Fibroblast of skin of scalp (primary cell): Measurements from ENCODE around the gene FKBP6. TPM values are rescaled to one million over a fixed set of nuclear protein-coding genes. Genes with fewer than 3 reads are reported as not detected.
"Not testable (repeated sequence)": the region's sequence is repeated elsewhere in the genome, so short reads cannot be mapped to it uniquely, and the experiment has no call there.

ENCODE experiments used
- DNase-seq: peaks from one replicate; pipeline ENCODE4 v3.0.0-alpha.2; 2013
- polyA plus RNA-seq, 2 experiments: library from polyadenylated mRNA; unstranded; fragments of 120-200 nt; gene quantifications; one replicate each; pipeline ENCODE4 v1.2.1, GENCODE V29; 2013; ENCODE audit not compliant: insufficient read length in 2 of 2

FKBP6 gene, protein sequence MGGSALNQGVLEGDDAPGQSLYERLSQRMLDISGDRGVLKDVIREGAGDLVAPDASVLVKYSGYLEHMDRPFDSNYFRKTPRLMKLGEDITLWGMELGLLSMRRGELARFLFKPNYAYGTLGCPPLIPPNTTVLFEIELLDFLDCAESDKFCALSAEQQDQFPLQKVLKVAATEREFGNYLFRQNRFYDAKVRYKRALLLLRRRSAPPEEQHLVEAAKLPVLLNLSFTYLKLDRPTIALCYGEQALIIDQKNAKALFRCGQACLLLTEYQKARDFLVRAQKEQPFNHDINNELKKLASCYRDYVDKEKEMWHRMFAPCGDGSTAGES
- polyA plus RNA-seq (2013, experiment 1 of 2; ENCODE audit: insufficient read length): not detected
- not detected for polyA plus RNA-seq (2013, experiment 2 of 2; ENCODE audit: insufficient read length)

DNA sequence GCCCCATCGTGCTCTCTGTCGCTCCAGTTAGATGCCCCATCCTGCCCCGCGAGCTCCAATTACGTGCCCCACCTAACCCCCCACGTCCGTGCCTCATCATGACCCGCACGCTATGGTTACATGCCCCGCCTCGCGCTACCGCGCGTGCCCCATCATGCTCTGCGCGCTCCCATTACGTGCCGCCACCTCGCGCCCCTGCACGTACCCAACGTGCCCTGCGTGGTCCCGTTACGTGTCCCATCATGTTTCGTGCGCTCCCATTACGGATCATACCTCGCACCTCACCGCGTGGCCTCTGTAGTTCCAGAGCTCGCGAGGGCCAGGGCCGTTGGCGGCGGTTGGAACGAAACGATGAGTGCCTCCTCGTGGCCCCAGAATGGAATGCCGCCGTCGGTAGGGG lies at the start of gene FKBP6, which contains the start of gene TRIM50:
Gene FKBP6 (plus strand): TSS at position 240 of the 400 bp plus-strand sequence. CDS start 268 bp downstream, outside the sequence.
Gene TRIM50 (minus strand): TSS at position 161 of the 400 bp plus-strand sequence. CDS start 3,295 bp downstream, outside the sequence.
- DNase-seq: not testable (repeated sequence)

DNA sequence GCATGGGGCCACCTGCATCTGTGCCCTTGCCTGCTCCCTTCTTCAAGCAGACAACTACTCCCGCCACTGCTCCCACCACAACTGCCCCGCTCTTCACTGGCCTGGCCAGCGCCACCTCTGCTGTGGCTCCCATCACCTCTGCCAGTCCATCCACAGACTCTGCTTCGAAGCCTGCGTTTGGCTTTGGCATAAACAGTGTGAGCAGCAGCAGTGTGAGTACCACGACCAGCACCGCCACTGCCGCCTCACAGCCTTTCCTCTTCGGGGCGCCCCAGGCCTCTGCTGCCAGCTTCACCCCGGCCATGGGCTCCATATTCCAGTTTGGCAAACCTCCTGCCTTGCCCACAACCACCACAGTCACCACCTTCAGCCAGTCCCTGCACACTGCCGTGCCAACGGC lies 30.7 kb upstream of the FKBP6 start:
- not testable (repeated sequence) for DNase-seq

DNA sequence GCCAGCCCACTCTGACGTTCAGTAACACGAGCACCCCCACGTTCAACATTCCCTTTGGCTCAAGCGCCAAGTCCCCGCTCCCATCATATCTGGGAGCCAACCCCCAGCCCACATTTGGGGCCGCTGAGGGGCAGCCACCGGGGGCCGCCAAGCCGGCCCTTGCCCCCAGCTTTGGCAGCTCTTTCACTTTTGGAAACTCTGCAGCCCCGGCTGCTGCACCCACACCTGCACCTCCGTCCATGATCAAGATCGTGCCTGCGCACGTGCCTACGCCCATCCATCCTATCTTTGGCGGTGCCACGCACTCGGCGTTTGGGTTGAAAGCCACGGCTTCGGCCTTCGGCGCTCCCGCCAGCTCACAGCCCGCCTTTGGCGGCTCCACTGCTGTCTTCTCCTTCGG lies 30.3 kb upstream of the FKBP6 start:
- DNase-seq: not testable (repeated sequence)

DNA sequence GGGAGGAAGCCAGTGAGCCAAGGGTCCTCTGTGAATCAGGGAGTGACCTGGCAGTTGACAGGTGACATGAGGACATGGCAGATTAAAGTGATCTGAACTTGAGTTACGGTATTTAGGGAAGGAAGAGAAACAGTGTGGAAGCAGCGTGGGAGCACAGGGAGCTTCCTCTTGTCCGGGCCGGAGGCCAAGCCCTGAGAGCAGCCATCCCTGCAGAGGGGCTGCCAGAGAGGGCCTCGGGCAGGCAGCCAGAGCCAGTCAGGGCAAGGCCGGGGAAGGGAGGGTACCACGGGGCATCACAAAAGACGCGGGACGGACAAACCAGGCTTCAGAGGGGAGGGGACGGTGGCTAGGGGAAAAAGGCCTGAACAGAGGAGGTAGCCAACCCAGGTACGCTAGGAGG lies 28.1 kb upstream of the FKBP6 start:
- DNase-seq: not testable (repeated sequence)

DNA sequence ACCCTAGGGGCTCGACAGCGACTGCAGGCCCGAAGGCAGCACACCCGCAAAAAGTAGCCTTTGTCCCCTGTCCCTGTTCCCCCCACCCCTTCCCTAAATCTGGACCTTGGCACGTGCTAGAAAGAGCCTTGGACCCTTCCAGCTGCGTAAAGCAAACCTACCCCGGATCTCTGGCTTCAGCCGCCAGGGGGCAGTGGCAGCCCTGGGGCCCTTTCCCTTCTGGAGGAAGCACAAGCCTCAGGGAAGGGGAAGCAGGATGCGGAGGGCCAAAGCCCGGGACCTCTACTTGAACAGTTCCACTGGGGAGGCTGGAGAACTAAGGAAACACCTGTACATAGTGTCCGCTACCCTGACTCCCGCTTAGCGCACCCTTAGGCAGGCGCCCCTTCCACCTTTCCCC lies 26.9 kb upstream of the FKBP6 start:
- not testable (repeated sequence) for DNase-seq

DNA sequence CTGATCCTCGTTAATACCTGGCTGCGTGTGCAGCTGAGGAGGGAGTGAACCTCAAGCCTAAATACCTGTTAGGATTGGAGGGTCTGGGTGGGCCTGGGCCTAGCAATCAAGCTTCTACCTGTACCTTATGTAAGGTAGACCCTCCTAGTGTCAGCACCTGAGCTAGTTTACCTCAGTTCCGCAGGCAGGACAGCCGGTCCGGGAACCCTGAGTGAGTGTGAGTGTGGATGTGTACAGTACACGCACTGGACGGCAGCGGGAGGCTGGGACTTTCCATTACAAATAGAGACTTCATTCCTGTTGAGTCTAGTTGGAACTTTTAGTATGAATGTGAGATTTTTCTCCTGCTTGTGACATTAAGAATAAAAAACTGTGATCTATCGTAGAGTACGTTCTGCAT lies 25.1 kb upstream of the FKBP6 start:
- not testable (repeated sequence) for DNase-seq

DNA sequence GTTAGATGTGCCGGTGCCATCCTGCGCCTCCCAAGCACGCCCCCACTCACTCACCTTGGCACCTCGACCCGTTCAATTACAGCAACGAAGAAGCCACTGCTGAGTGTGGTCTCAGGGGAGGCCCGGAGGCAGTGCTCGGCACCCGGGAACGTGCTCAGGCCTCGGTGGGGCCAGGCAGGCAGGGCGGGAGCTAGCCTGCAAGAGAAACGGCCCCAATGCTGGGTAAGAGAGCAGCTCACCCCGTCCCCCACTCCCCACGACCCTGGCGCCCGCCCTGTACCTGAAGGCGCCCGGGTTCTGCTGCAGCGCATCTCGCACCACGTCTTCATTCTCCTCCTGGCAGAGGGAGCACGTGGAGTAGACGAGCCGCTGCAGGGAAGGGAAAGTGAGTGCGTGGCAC lies 24.4 kb upstream of the FKBP6 start:
- DNase-seq: no peak

DNA sequence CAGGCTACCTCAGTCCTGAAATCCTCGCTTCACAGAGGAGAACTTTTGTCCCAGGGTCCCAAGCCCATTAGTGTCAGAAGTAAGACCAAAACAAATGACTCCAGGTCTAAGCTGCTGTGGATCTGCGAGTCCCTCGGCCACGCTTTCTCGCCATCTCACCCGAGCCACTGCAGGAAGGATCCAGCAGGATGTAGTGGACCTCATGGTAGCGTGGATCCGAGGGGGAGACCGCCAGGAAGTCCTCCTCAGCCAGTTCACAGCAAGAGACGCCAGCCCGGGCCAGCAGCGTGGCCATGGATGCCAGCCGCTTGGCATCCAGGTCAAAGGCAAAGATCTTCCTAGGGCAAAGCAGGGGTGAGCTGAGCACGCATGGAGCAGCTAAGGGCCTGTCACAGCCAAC lies 23.9 kb upstream of the FKBP6 start:
- DNase-seq: no peak

DNA sequence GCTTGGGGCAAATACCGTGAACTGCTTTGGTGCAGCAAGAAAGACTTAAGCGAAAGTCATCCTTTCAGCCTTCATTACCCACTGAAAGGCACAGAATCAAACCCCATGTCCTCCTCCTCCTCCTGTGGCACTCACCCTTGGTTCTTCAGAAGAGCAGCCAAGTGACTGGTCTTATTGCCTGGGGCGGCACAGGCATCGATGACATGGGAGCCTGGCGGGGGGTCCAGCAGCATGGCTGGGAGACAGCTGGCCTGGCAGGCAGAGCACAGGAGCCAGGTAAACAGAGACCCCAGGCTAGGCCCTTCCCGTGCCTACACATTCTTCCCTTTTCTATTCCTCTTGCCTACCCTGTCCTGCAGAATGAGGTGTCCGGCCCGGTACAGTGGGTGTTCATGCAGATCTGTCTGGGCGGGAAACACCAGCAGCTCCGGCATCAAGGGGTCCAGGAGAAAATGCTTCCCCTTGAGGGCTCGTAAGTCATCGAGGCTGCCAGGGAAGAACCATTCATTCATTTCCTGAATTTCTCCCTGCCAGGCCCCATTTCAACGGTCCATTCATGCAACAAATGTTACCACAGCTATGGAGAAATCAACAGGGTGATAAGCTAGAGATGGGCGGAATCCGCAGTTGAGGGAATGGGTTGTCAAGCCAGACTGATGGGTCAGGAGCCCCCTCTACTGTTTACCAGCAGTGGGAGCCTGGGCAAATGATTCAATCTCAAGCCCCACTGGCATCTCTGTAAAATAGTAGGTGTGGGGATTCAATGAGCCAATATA lies 23.2 kb upstream of the FKBP6 start:
- DNase-seq: not testable (repeated sequence)

DNA sequence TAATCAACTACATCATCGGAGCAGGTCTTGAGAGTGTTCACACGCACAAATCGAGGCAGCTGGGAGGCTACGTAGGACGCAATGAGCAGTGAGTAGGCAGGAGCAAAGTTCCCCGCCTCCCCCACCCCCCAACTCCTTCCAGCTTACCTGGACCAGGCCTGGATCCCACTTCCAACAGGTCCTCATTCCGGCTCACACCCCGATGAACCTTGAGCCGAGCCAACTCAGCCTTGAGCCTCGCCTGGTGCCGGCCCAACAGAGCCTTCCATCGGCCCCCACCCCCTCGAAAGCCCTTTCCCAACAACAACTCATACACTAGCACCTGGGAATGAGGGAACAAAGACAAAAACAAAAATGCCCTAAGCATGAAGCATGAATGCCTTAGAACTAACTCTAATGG lies 20.5 kb upstream of the FKBP6 start:
- no peak for DNase-seq

DNA sequence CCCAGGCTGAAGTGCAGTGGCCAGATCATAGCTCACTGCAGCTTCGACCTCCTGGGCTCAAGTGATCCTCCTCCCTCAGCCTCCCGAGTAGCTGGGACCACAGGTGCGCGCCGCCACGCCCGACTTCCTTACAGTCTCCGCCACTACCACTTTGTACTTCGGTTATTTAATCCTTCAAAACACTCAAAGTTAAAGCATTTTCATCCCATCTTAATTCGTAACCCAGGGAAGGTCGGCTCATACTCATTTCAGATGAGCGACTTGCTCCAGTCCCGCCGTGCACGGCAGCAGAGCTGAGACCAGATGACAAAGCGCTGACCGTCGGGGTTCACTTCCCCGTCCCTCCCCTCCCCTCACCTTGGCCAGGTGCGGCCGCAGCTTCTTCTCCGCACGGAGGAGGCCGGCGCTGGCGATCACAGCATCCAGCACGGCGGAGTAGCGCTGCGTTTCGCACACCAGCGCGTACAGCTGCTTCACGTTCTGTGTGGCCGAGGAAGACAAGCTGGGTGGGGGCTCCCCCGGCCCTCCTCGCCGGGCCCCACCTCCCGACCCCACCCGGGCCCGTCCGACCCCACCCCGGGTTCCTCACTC lies 19.8 kb upstream of the FKBP6 start:
- no peak for DNase-seq

DNA sequence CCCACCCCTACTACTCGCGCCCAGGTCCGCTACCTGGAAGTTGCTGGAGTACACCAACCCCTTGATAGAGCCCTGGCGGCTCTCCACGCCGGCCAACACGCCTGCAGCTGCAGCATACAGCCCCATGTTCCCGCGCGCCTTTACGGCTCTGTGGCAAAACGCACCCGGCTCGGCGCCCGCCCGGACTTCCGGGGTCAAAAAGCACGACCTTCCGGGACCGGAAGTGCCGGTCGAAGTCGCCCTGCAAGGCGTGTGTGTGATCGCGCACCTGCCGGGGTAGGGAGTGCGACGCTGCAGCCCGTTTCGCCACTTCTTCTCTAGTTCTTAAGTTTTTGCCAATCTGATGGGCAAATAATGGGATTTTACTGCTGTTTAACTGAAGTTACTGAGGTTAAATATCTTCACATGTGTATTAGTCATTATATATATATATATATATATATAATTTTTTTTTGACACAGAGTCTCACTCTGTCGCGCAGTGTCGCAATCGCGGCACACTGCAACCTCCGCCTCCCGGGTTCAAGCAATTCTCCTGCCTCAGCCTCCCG lies 19.2 kb upstream of the FKBP6 start, which contains the start of gene NSUN5:
Gene NSUN5 (minus strand): TSS at position 162 of the 550 bp plus-strand sequence. CDS start 36 bp downstream, at position 126.
- peak; percentile 65 for DNase-seq

DNA sequence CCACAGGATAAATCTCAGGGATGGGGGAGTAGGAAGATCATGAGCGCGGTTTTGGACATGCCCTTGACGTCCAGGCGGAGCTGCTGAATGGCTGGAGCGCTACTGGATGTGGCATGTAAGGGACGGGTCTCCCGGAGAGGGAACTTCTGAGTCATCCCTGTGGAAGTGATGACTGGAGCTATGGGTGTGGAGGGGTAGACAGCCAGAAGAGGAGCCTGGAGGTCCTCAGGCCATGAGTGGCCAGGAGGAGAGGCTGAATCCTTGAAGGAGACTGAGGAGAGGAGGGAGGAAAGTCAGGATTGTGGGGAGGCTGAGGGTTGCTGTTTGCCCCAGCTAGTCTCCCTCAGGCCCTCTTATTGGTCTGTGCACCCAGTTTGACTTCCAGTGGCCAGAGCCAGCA lies 16.5 kb upstream of the FKBP6 start:
- peak; percentile 12 for DNase-seq

DNA sequence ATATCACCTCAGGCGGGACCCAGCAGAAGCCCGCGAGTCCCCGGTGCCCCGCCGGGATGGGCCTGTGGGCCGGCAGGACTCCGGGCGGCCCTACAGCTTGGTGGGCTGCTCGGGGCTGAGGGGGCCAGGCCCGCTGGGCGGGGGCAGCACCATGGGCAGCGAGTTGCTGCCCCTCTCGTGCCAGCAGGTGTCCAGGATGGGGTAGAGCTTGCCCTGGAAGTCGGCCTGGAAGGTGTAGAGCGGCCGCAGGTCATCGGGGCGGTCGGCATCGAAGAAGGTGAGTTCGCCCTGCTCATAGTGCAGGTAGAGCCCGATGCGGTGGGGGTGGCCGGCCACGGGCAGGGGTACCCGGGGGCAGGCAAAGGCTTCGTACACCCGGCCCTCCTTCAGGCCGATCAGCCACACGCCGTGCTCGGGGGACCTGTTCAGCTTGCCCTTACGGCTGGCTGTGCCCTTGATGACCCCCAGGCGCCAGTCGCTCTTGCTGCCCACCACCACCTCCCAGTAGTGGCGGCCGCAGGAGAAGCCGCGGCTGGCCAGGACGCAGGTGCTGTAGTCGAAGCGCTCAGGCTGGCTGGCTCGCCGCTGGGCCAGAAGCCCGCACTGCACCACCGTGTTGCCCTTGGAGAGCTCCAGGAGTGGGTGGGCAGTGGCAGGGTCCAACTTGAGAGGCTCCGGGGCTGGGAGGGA lies 15.0 kb upstream of the FKBP6 start:
- no peak for DNase-seq

DNA sequence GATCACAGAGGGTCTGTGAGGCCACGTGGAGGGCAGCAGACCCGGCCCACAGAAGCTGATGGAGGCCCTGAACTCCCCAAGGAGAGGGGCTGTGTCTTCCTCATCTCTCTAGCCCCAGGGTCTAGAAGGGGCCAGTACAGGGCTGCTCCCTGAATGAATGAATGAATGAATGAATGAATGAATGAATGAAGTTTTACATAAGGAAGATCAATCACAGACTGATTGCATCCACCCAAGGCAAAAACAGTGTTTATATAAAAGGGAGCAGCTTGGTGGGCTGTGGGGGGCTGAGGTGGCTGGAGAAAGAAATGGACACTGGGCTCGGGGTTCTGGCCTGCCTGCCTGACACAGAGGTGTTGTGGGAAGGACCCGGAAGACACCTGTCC lies 14.4 kb upstream of the FKBP6 start:
- DNase-seq: no peak

DNA sequence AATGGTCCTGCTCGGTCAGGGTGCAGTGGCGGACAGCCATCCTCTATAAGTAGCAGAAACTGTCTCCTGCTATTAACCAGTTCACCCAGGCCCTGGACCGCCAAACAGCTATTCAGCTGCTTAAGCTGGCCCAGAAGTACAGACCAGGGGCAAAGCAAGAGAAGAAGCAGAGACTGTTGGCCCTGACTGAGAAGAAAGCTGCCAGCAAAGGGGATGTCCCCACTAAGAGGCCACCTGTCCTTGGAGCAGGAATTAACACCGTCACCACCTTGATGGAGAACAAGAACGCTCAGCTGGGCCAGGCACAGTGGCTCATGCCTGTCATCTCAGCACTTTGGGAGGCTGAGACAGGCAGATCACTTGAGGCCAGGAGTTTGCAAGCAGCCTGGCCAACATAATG lies 13.7 kb upstream of the FKBP6 start:
- no peak for DNase-seq

DNA sequence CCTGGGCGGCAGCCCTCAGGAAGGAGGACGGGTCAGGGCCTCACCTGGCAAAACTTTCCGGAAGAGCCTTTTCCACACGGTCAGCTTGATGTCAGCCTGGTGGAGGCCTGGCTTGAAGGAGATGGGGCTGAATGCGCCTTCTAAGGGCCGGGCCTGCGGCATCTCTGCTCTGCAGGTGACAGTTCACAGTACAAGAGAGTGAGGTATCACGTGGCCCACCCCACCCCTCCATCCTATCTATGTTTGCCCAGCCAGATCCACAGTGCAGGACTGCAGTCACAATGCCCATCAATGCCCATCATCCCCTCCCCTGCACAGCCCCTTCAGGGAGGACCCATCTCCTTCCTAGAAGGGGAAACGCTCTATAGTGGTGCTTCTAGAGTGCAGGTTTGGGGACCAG lies 11.4 kb upstream of the FKBP6 start:
- DNase-seq: no peak

DNA sequence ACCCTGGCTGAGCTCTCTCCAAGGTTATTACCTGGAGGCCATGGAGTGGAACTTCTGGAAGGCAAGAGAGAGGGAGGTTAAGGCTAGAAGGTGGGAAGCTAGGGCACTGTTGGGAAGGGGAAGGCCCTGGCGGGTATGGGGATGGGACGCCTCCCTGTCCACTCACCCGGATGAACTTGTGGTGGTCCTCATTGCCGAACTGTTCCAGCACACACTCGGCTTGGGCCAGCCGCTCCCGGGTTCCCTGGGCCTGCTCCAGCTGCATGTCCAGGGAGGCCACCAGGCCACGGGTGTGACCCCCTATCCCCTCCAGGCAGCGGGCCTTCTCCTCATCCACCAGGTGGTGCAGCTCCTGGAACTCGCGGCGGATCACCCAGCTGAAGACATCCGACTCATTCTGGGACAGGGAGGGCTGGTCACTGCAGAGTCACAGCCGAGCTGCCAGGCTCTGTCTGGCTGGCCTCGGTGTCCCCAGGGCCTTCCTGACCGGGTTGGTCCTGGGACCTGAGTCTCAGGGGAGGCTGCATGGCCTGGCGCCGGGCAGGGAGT lies 9.2 kb upstream of the FKBP6 start:
- not testable (repeated sequence) for DNase-seq

DNA sequence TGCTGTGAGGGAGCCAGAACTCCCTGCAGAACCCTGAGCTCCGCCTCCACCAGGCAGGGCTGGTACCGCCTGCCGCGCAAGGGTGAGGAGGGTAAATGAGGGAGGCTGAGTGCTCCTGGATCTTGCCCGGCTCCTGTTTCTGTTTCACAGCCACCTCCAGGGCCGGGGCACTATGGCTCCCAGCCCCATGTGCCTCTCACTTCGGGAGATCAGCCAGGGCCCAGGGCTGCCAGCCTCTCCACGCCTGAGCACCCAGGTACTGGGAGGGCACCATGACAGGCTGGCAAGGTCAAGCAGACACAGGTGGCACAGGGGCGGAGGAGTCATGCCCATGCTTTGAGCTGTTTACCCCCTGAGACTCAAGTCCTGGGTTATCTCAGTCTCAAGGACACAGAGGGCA lies 8.4 kb upstream of the FKBP6 start:
- not testable (repeated sequence) for DNase-seq

DNA sequence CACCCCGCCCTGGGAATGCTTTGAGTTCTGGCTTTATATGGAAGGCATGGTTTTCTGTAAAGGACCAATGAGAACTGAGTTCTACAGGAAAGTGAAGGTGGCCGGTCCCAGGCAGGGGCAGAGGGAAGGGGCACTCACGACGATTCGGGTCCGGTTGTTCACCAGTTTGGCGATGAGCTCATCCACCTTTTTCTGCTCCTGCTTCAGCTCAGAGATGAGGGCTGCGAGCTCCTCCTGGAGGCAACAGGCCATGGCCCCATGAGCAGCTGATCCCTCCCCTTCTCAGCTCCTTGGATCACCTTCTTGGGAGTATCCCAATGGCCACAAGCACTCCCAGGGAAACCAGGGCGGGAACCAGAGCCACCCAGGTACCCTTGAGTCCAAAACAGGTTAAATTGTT lies 8.0 kb upstream of the FKBP6 start:
- DNase-seq: not testable (repeated sequence)

DNA sequence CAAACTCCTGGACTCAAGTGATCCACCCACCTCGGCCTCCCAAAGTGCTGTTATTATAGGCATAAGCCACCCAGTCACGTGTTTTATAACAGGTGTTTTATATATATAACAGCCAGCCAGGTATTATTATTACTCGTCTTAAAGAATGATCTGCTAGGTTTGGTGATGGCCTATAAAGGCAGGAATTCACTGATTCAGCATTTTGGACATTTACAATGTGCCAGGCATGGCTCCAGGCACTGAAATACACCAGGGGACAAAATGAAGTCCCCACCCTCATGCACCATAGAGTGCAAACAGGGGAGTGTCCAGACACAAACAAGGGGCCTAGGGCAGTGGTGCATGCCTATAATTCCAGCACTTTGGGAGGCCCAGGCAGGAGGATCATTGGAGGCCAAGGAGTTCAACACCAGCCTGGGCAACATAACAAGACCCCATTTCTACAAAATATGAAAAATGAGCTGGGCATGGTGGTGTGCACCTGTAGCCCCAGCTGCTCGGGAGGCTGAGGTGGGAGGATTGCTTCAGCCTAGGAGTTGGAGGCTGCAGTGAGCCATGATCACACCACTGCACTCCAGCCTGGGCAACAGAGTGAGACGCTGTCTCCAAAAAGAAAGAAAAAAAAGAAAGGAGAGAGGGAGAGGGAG lies 4.4 kb upstream of the FKBP6 start:
- not testable (repeated sequence) for DNase-seq
